GM19324 (cell line): ENCODE data around the gene KCNMA1.

Source experiments
- ATAC-seq: cut with Tn5 transposase; IDR thresholded peaks from one replicate; pipeline ENCODE4 v1.9.1; 2021; ENCODE audit warnings: mild to moderate bottlenecking, moderate library complexity; ENCODE audit not compliant: unreplicated experiment, low FRiP score

Gene KCNMA1

DNA sequence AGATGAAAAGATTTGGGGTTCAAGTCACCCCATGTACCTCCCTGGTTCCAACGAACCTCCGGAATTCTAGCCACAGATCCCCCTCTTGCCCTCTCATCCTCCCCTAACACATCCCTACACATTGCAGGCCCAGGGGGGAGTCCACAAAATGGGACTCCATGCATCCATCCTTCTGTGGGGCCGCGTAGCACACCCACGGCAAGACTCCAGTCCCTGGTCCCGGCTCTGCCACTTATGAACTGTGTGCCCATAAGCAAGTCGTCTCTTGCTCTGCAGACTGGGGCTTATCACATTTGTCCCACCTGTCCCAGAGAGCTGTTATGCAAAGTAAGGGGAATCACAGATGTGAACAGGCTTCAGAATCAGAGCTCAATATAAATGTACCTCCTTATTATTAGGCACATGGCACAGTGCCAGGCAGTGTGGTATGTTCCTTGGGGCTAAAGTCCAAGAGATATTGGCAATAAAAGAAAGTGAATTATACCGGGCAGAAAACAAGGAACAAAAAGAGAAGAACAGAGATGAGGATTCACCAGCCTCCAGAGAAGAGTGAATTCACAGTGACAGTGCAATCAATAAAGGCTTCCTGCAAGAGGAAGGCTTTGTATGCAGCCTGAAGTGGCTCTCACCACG lies 73.9 kb downstream of the KCNMA1 start:
- no peak for ATAC-seq

DNA sequence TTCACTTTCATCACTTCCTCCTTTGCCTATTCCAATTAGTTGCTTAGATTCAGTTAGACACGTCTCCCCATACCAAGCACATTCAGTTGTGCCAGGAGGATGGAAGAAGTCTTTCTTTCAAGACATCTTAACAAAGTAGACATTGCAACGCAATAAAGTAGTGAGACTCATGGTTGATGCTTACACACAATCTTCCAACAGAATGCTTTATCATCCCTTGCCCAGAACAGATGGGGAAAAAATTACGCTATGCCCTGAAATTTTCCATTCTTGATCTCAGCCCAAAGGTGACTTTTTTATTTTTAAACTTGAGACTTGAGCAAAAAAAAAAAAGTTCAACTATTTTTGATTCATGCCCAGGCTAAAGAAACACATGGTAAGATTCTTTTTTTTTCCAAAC lies 74.9 kb downstream of the KCNMA1 start:
- no peak for ATAC-seq

- no peak for ATAC-seq
Observed at GRCh38 chr10:77561991-77562390, 75.6 kb downstream of the KCNMA1 start.

DNA sequence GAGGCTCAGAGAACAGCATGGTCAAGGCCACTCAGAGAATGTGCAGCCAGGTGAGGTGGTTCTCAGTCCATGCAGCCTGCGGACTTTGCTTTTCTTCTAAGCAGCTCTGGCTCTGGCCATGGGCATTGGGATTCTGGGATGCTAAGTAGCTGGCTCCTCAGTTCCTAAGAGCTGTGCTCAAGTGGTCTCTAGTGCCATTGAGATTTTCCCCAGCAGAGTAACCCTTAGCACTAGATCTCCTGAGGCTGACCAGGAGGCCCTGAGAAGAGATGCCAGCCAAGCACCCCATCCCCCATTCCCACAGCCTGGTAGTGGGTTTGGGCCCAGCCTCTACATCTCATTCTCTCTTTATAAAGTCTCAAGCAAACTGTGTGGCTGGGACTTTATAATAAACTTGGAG lies 77.1 kb downstream of the KCNMA1 start:
- no peak for ATAC-seq

GRCh38 chr10:77560052-77560451 lies 77.6 kb downstream of the KCNMA1 start:
- ATAC-seq: no peak

GRCh38 chr10:77556990-77557601 lies 80.5 kb downstream of the KCNMA1 start:
- ATAC-seq: no peak

GRCh38 chr10:77555591-77556212 lies 81.9 kb downstream of the KCNMA1 start:
- ATAC-seq: no peak

- ATAC-seq: no peak
Observed at GRCh38 chr10:77554996-77555397, 82.6 kb downstream of the KCNMA1 start.

DNA sequence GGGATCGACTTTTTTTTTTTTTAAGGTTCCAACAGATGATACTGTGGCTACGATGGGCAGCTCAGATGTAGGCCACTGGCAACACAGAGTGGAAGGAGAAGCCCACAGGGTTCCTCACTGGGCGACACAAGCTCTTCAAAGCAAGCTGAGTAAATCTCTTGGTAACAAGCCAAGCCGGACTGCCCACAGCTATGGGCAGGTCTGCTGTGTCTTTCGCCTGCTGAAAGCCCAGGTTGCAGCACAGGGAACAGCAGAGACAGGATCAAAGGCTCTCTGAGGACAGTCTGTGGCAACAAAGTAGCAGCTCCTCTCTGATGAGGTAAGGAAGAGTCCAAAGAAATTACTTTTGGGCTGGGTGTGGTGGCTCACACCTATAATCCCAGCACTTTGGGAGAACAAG lies 83.6 kb downstream of the KCNMA1 start:
- no peak for ATAC-seq

DNA sequence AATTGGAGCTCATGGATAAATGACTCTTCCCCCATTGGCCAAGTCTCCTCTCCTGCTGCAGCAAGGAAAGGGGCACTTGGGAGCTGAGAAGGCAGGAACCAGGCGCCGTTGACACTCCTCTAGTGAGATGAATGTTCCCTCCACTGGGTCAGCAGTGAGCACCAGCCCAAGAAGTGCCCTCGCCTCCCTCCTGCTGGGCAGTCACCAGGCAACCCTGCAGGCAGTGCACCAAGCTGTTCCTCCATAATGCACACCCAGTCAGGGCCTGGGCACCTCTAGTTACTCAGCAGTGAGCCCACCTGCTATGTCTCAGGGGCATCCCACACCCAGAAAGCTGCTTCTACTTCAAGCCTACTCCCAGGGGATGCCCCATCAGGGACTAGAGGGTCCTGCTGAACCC lies 84.3 kb downstream of the KCNMA1 start:
- no peak for ATAC-seq

- no peak for ATAC-seq
Observed at GRCh38 chr10:77552252-77552651, 85.4 kb downstream of the KCNMA1 start.

GRCh38 chr10:77550378-77550777 lies 87.2 kb downstream of the KCNMA1 start:
- ATAC-seq: no peak

DNA sequence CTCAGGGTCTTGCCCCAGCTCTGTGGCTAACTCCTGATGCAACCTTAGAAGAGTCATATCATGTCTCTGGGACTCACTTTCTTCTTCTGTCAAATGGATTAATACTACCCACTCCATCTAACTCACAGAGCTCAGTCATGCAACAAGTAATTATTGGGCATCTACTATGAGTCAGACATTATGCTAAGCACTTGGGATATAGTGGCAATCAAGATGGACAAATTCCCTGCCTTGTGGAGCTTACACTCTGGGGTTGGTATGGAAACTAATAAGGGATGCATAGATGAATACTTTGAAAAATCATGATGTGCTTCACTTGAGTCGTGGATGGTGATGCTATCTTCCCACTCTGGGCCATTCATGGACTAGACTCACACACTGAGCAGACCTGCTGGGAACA lies 88.9 kb downstream of the KCNMA1 start:
- ATAC-seq: no peak

- no peak for ATAC-seq
Observed at GRCh38 chr10:77548157-77548556, 89.5 kb downstream of the KCNMA1 start.

DNA sequence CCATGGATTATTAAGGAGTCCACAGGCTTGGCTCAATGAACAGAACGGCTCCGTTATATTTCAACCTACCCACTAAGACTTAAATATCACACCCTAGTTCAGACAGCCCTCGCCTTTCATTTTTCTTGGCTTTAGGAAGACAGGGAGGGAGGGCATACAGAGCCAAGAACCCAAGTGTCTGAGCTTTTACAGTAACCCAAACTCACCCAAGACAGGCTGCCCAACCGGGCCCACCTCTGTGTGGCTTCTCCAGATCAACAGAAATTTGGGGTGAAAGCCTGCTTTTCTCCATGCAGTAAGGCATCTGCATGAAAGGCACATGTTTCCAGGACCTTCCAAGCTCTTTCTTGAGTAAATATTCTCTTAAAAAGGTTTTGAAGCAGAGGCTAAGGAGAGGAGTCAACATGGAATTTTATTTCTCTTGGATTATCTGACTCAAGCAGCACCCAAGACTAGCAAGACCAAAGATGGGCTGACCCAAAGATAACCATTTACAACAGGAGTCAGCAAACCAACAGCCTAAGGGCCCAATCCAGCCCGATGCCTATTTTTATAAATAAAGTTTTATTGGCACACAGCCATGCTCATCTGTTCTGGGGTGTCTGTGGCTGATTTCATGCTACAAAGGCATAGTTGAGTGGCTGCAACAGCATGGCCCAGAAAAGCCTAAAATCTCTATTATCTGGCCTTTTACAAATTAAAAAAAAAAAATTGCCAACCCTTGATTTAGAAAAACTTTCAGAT lies 90.1 kb downstream of the KCNMA1 start:
- no peak for ATAC-seq

GRCh38 chr10:77546042-77546441 lies 91.6 kb downstream of the KCNMA1 start:
- no peak for ATAC-seq

DNA sequence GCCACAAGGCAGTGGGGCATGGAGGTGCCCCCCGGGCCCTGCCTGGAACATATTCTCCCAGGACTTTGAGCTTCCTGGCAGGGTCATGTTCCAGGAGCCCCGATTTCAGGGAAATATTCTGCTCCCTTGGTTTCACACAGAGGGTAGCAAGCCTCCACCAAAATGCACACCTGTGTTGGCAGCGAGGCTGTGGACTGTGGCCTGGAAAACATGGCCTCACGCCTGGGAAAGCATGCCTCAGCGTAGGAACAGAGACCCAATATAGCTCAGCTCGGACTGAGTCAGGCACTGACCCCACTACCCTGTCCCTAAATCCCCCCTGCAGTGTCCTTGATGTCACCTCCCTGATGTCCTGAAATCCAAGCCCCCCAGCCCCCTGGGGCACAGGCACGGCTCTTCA lies 92.0 kb downstream of the KCNMA1 start:
- ATAC-seq: no peak

GRCh38 chr10:77544617-77545016 lies 93.0 kb downstream of the KCNMA1 start:
- ATAC-seq: no peak

GRCh38 chr10:77542710-77543259 lies 94.8 kb downstream of the KCNMA1 start:
- no peak for ATAC-seq

DNA sequence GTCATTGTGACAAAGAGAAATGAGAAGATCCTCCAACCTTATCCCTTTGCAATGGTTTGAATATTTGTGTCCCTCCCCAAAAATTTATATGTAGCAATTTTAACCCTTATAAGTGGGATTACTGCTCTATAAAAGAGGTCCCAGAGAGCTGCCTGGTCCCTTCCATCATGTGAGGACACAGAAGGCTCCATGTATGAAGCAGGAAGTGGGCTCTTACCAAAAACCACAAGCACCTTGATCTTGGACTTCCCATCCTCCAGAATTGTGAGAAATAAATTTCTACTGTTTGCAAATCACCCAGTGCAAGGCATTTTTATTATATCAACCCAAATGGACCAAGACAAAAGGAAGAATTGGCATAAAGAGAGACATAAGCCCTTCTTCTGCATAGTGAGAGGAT lies 95.7 kb downstream of the KCNMA1 start:
- ATAC-seq: no peak

DNA sequence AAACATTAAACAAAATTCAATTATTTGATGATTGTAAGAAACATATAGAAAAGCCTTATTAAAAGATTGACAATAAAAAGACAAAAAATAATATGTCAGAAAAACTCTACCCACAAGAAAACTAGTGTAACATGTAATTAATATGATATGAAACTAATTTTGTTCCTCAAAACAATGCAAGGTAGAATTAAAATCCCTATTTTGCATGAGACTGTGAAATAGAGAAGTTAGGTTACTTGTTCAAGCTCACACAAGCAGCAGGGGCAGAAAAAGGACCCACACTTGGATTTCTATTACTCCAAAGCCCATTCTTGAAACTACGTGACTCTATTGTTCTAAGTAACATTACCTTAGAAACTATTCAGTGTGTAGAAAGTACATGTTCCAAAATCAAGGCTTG lies 96.4 kb downstream of the KCNMA1 start:
- ATAC-seq: no peak
